Neural progenitor cell (in vitro differentiated cells): ENCODE data around the gene RECK. TPM values are rescaled to one million over a fixed set of nuclear protein-coding genes. Genes with fewer than 3 reads are reported as not detected.

ENCODE experiments used
- DNase-seq: peaks from one replicate; pipeline ENCODE4 v3.0.0-alpha.2; 2016; ENCODE audit warnings: low spot score
- H2AFZ ChIP-seq: fragments of 200-600 bp; sonication (generic); replicated peaks from 2 replicates; pipeline ENCODE4 v1.6.1; 2016; ENCODE audit warnings: antibody characterized with exemption
- H3F3A ChIP-seq: fragments of 200-600 bp; sonication (generic); 2 replicates; pipeline ENCODE4 v1.6.1; 2016; ENCODE audit warnings: antibody characterized with exemption, low read depth
- H3K27ac ChIP-seq: fragments of 200-600 bp; sonication (generic); 2 replicates; pipeline ENCODE4 v1.5.1; 2016; ENCODE audit warnings: mild to moderate bottlenecking
- H3K27me3 ChIP-seq: fragments of 200-600 bp; sonication (generic); 2 replicates; pipeline ENCODE4 v1.6.1; 2016; ENCODE audit warnings: mild to moderate bottlenecking, moderate library complexity
- H3K36me3 ChIP-seq: fragments of 200-600 bp; sonication (generic); 2 replicates; pipeline ENCODE4 v1.5.1; 2016
- H3K4me1 ChIP-seq: fragments of 200-600 bp; sonication (generic); 2 replicates; pipeline ENCODE4 v1.6.1; 2016; ENCODE audit warnings: mixed run types
- H3K4me2 ChIP-seq: fragments of 200-600 bp; sonication (generic); 2 replicates; pipeline ENCODE4 v1.6.1; 2016
- H3K4me3 ChIP-seq: fragments of 200-600 bp; sonication (generic); 2 replicates; pipeline ENCODE4 v1.5.1; 2016
- H3K79me2 ChIP-seq: fragments of 200-600 bp; sonication (generic); 2 replicates; pipeline ENCODE4 v1.6.1; 2016; ENCODE audit warnings: low read depth
- H3K9ac ChIP-seq: fragments of 200-600 bp; sonication (generic); 2 replicates; pipeline ENCODE4 v1.6.1; 2016
- H3K9me3 ChIP-seq: fragments of 200-600 bp; sonication (generic); 2 replicates; pipeline ENCODE4 v1.5.1; 2016; ENCODE audit warnings: low read depth
- H4K20me1 ChIP-seq: fragments of 200-600 bp; sonication (generic); 2 replicates; pipeline ENCODE4 v1.6.1; 2016; ENCODE audit warnings: low read depth
- H3K27ac Mint-ChIP-seq: 3 replicates; pipeline ENCODE4 v1.8.0; 2021; ENCODE audit warnings: mixed read lengths
- H3K27me3 Mint-ChIP-seq: 2 replicates; pipeline ENCODE4 v1.8.0; 2022; ENCODE audit warnings: low read depth, mild to moderate bottlenecking, inconsistent platforms, moderate library complexity, mixed read lengths; ENCODE audit not compliant: insufficient read depth
- H3K36me3 Mint-ChIP-seq: 3 replicates; pipeline ENCODE4 v1.8.0; 2021; ENCODE audit warnings: mixed read lengths
- H3K4me1 Mint-ChIP-seq: 3 replicates; pipeline ENCODE4 v1.8.0; 2021; ENCODE audit warnings: mixed read lengths
- H3K4me3 Mint-ChIP-seq: 3 replicates; pipeline ENCODE4 v1.8.0; 2021; ENCODE audit warnings: mild to moderate bottlenecking, moderate library complexity, mixed read lengths
- H3K9me3 Mint-ChIP-seq: 3 replicates; pipeline ENCODE4 v1.8.0; 2020; ENCODE audit warnings: mixed read lengths
- EZH2 ChIP-seq: fragments of 200-600 bp; sonication (generic); IDR thresholded peaks from 2 replicates; pipeline ENCODE4 v1.6.1; 2017; ENCODE audit warnings: antibody characterized with exemption, mild to moderate bottlenecking, moderate library complexity
- EZH2phosphoT487 ChIP-seq: fragments of 200-600 bp; sonication (generic); IDR thresholded peaks from 2 replicates; pipeline ENCODE4 v1.6.1; 2017; ENCODE audit warnings: antibody characterized with exemption
- total RNA-seq: library from RNA; depleted of rRNA; stranded (reverse); fragments of >200 nt; gene quantifications from 2 replicates; pipeline ENCODE4 v1.2.3, GENCODE V29; 2015; ENCODE audit warnings: low replicate concordance
- TF ChIP-seq, protein P1 (sequence below): fragments of 200-600 bp; sonication (generic); IDR thresholded peaks from 2 replicates; pipeline ENCODE4 v1.5.1; 2017; ENCODE audit warnings: antibody characterized with exemption, mild to moderate bottlenecking

The RECK gene
- total RNA-seq, 1 donor from 2014 or later, result 11.0 TPM

DNA sequence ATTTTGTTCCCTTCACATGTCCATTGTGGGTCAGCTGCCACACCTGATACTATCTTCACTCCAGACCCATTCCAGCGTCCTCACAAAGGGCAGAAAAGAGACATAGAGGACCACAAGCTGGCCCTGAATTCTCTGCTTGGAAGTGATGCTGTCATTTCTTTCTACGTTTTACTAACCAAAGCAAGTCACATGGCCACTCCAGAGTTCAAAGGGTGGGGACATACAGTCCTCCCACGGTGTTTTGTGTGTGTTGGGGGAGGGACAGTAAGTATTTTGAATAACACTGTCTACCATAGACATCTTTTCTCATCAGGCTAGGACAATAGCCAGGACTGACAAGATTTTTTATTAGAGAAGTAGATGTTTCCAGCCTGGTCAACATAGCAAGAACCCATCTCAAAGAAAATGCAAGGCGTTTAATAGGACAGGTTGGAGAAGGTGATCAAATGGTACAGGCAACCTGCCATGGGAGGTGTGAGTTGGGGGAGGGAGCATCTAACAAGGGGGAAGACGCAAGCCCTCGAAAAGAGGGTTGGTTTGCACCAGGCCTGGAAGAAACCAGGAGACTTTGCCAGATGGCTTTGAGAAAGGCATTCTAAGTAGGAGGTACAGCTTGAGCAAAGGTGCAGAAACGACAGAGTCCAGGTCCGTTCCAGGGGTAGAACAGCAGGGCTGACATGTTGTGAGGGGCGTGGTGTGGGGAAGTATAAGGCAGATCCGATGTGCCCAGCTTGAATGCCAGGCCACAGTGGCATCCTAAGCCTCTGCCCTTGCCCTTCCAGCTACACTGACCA is 88.5 kb downstream of the RECK start:
- Mint-ChIP-seq H3K4me1 (no peaks in the 10 kb centered on the region), H3K4me3 (no peak overlapping the region), H3K27ac (no peak overlapping the region), H3K27me3 (no peaks in the 10 kb centered on the region), H3K36me3 (peaks cover 7% of the 10 kb centered on the region), H3K9me3 (no peaks in the 10 kb centered on the region)
- H3K4me2 ChIP-seq, result no peak overlapping the region
- H3K9ac ChIP-seq, result no peak overlapping the region
- no peaks in the 10 kb centered on the region for H3K4me1 ChIP-seq
- H3K27ac ChIP-seq, result no peak overlapping the region
- H2AFZ ChIP-seq, result no peak overlapping the region
- H4K20me1 ChIP-seq, result no peaks in the 10 kb centered on the region
- H3K4me3 ChIP-seq, result no peak overlapping the region
- no peak for DNase-seq
- no peaks in the 10 kb centered on the region for H3K27me3 ChIP-seq
- no peaks in the 10 kb centered on the region for H3F3A ChIP-seq
- no peaks in the 10 kb centered on the region for H3K36me3 ChIP-seq
- no peaks in the 10 kb centered on the region for H3K79me2 ChIP-seq
- no peaks in the 10 kb centered on the region for H3K9me3 ChIP-seq
- TF ChIP-seq, protein P1, sequence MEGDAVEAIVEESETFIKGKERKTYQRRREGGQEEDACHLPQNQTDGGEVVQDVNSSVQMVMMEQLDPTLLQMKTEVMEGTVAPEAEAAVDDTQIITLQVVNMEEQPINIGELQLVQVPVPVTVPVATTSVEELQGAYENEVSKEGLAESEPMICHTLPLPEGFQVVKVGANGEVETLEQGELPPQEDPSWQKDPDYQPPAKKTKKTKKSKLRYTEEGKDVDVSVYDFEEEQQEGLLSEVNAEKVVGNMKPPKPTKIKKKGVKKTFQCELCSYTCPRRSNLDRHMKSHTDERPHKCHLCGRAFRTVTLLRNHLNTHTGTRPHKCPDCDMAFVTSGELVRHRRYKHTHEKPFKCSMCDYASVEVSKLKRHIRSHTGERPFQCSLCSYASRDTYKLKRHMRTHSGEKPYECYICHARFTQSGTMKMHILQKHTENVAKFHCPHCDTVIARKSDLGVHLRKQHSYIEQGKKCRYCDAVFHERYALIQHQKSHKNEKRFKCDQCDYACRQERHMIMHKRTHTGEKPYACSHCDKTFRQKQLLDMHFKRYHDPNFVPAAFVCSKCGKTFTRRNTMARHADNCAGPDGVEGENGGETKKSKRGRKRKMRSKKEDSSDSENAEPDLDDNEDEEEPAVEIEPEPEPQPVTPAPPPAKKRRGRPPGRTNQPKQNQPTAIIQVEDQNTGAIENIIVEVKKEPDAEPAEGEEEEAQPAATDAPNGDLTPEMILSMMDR, result no peak
- TF ChIP-seq EZH2phosphoT487, result no peak
- TF ChIP-seq EZH2, result no peak

DNA sequence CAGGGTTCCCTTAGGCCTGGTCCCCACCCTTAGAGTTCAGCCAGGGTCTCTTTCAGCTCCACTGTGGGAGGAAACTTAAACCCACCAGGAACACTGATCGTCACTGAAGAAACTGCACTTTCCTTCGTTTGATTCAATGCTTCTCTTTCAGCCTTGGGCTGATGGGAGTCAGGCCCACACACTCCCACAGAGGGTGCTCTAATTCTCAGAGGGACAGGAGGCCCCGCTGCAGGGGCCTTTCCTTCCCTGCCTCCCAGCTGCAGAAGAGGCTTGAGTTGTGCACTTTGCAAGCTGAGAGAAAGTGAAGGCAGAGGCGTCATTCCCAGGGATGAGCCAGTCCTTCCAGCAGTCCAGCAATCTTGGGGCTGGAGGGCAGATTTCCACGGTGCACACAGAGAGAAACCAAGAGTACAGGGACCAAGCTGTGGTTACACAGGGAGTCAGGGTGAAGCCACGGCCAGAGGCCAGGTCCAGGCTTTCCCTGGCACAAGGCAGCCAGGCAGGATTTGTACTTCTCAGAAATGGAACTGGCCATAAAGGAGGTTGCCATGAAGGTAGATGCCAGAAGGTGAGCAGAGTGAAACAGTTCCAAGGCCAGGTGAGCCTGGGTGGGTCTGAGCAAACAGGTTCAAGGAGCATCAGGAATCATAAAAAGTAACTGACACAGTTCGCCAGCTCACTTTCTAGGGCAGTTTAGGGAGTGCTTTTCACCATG is 89.5 kb downstream of the RECK start:
- H3K27ac Mint-ChIP-seq, result no peak overlapping the region
- H3K9me3 Mint-ChIP-seq, result no peaks in the 10 kb centered on the region

DNA sequence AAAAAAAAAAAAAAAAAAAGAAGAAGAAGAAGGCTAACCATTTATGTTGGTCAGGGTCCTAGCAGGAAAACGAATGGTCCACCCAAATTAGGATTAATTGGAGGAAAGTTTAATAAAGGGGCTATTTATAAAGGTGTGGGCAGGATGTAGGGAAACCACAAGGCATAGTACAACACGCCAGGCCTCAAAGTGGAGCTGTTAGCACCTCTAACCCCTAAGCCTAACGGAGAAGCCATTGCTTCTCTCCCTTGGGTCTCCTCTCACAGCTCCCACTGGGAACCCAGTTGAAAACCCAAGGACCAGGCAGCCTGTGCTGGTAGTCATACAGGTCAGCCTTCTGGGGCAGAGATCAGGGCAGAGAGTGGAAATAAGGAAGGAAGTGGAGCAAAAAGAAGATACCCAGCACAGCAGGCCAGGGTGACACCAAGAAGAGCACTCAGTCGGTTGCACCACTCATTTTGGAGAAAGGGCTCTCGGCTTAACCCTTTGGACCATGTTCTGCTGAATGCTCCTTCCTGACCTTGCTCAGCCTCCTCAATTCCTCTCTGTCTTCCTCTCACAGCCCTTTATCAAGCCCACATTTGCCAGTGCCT is 91.0 kb downstream of the RECK start:
- TF ChIP-seq, protein P1, result no peak
- TF ChIP-seq EZH2phosphoT487 (no peak), EZH2 (no peak)
- Histone ChIP-seq H3K79me2 (no peaks in the 10 kb centered on the region), H3F3A (no peaks in the 10 kb centered on the region), H3K27ac (no peak overlapping the region), H3K9me3 (no peaks in the 10 kb centered on the region), H2AFZ (no peak overlapping the region), H3K36me3 (no peaks in the 10 kb centered on the region), H3K27me3 (no peaks in the 10 kb centered on the region), H3K4me2 (no peak overlapping the region), H3K4me3 (no peak overlapping the region), H3K9ac (no peak overlapping the region), H4K20me1 (no peaks in the 10 kb centered on the region), H3K4me1 (no peaks in the 10 kb centered on the region)
- peaks cover 4% of the 10 kb centered on the region for H3K36me3 Mint-ChIP-seq
- no peak overlapping the region for H3K4me3 Mint-ChIP-seq
- no peak overlapping the region for H3K27ac Mint-ChIP-seq
- H3K9me3 Mint-ChIP-seq, result no peaks in the 10 kb centered on the region
- peaks cover 1% of the 10 kb centered on the region for H3K27me3 Mint-ChIP-seq
- H3K4me1 Mint-ChIP-seq, result no peaks in the 10 kb centered on the region
- no peak for DNase-seq

More for the DNA sequence above, 89.5 kb downstream of the RECK start:
- H3K27me3 Mint-ChIP-seq, result no peaks in the 10 kb centered on the region
- Histone ChIP-seq H3K4me2 (no peak overlapping the region), H2AFZ (no peak overlapping the region), H3F3A (no peaks in the 10 kb centered on the region), H3K79me2 (no peaks in the 10 kb centered on the region), H3K4me3 (no peak overlapping the region), H3K27me3 (no peaks in the 10 kb centered on the region), H4K20me1 (no peaks in the 10 kb centered on the region), H3K36me3 (no peaks in the 10 kb centered on the region), H3K27ac (no peak overlapping the region), H3K9ac (no peak overlapping the region), H3K4me1 (no peaks in the 10 kb centered on the region), H3K9me3 (no peaks in the 10 kb centered on the region)
- no peaks in the 10 kb centered on the region for H3K4me1 Mint-ChIP-seq
- H3K36me3 Mint-ChIP-seq, result peaks cover 7% of the 10 kb centered on the region
- no peak overlapping the region for H3K4me3 Mint-ChIP-seq
- DNase-seq, result no peak
- no peak for TF ChIP-seq EZH2
- TF ChIP-seq, protein P1, result no peak
- TF ChIP-seq EZH2phosphoT487, result no peak
